Neutrophil (primary cell): ENCODE measurements around the gene RNU5B-1.

Source experiments
- H3K27ac ChIP-seq: fragments of 200-600 bp; sonication (generic); 2 replicates; pipeline ENCODE4 v1.5.1; 2016; ENCODE audit warnings: mild to moderate bottlenecking, moderate library complexity
- H3K27me3 ChIP-seq: fragments of 200-600 bp; sonication (generic); 2 replicates; pipeline ENCODE4 v1.6.0; 2016; ENCODE audit warnings: mild to moderate bottlenecking
- H3K36me3 ChIP-seq: fragments of 200-600 bp; sonication (generic); 2 replicates; pipeline ENCODE4 v1.5.1; 2017
- H3K4me1 ChIP-seq, 2 experiments: fragments of 200-600 bp in 1 of 2; sonication (generic) in 1 of 2; 1 replicate in 1 of 2; 2 replicates in 1 of 2; pipeline versions ENCODE4 v1.5.1 to v1.6.1; 2013 to 2016; ENCODE audit warnings: low read depth in 1 of 2, low read length in 1 of 2, mild to moderate bottlenecking in 1 of 2, moderate library complexity in 1 of 2; ENCODE audit not compliant: control insufficient read depth in 1 of 2, insufficient read depth in 1 of 2
- H3K4me3 ChIP-seq, 2 experiments: fragments of 200-600 bp in 1 of 2; sonication (generic) in 1 of 2; 1 replicate in 1 of 2; 2 replicates in 1 of 2; pipeline ENCODE4 v1.5.1; 2013 to 2016; ENCODE audit warnings: low read depth in 1 of 2, low read length in 1 of 2, mild to moderate bottlenecking in 1 of 2, moderate library complexity in 1 of 2
- H3K9me3 ChIP-seq: fragments of 200-600 bp; sonication (generic); 2 replicates; pipeline ENCODE4 v1.5.1; 2016
- CTCF ChIP-seq: fragments of 200-600 bp; sonication (generic); IDR thresholded peaks from 2 replicates; pipeline ENCODE4 v1.5.1; 2016; ENCODE audit warnings: antibody characterized with exemption

The RNU5B-1 gene

GRCh38 chr15:65329288-65329983 lies 25.0 kb downstream of the RNU5B-1 start:
- H3K4me3 ChIP-seq, result no peak overlapping the region
- H3K36me3 ChIP-seq, result no peaks in the 10 kb centered on the region
- no peaks in the 10 kb centered on the region for H3K9me3 ChIP-seq
- H3K27me3 ChIP-seq, result peaks cover 39% of the 10 kb centered on the region
- TF ChIP-seq CTCF, result no peak
- no peaks in the 10 kb centered on the region for H3K4me1 ChIP-seq
- no peak overlapping the region for H3K27ac ChIP-seq

DNA sequence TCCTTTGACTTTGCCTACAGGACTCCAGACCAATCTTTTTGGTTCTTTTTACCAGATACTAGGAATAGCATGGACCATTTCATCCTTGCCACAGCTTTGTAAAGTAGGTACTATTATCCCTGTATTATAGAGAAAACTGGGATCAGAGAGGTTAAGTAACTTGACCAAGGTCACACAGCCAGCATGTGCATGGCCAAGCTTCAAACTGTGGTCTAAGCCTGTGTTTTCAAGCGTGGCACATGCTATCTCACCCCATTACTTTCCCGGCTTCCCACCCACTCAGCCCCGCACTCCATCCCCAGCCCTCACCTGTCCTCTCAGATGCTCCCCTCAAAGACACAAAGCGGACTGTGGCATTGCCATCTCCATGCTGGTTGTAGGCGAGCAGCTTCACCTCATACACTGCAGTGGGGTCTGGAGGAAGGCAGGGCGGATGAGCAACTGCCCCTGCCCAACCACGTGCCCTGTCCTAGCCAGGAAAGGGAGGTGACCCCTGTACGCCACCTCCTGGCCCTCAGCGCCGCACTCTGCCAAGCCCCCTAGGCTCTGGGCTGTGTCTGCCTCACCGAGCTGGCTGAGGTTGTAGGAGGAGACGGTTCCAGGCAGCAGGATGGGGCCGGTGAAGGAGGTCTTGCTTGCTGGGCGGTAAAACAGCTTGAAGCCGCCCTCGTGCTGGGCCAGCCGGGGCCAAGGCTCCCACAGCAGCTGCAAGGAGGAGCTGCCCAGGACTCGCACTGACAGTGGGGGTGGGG lies 25.7 kb downstream of the RNU5B-1 start:
- Histone ChIP-seq H3K4me3 (no peak overlapping the region), H3K27ac (no peak overlapping the region), H3K9me3 (no peaks in the 10 kb centered on the region), H3K4me1 (no peaks in the 10 kb centered on the region), H3K36me3 (no peaks in the 10 kb centered on the region), H3K27me3 (peaks cover 36% of the 10 kb centered on the region)
- TF ChIP-seq CTCF, result no peak

- H3K27me3 ChIP-seq, result peaks cover 34% of the 10 kb centered on the region
- no peaks in the 10 kb centered on the region for H3K4me1 ChIP-seq
- no peaks in the 10 kb centered on the region for H3K36me3 ChIP-seq
- H3K4me3 ChIP-seq, result no peak overlapping the region
- no peaks in the 10 kb centered on the region for H3K9me3 ChIP-seq
- H3K27ac ChIP-seq, result no peak overlapping the region
- no peak for TF ChIP-seq CTCF
Measured at GRCh38 chr15:65330934-65331645, 26.6 kb downstream of the RNU5B-1 start.

- no peaks in the 10 kb centered on the region for H3K4me1 ChIP-seq
- H3K4me3 ChIP-seq, result no peak overlapping the region
- TF ChIP-seq CTCF, result no peak
- H3K27ac ChIP-seq, result no peak overlapping the region
- no peaks in the 10 kb centered on the region for H3K9me3 ChIP-seq
- H3K27me3 ChIP-seq, result peaks cover 27% of the 10 kb centered on the region
- no peaks in the 10 kb centered on the region for H3K36me3 ChIP-seq
Measured at GRCh38 chr15:65331811-65332210, 27.3 kb downstream of the RNU5B-1 start.

DNA sequence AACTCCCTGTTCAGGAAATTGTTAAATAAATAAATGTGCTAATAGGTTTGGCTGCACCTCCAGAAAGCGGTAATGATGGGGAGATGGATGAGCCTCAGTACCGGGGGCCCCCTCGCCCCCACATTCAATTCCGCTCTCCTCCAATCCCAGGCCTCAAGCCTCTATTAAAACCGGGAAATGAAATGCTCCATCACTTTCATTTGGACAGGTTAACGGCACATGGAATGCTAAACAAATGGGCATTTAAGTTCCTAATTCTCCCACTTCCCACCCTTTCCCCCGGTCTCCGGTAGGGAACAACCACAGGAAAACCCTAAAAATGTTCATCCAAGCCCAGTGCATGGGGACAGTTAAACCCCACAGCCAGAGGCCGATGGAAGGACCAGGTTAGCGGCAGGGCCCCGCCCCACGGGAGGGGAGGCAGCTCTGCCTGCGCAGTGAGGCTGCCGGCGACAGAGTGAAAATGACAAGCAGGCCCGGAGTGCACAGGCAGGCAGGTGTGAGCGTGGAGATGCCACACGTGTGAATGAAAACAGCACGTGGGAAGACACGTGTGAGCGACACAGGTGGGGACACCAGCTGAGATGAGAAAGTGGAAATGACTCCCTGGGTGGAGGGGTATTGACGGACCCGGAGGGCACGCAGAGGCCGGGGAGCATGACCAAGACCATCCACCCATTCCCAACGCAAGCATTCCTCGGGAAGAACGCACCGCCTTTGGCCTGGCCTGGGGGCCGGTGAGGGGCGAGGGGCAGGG lies 28.1 kb downstream of the RNU5B-1 start:
- no peak overlapping the region for H3K27ac ChIP-seq
- H3K4me3 ChIP-seq, result no peak overlapping the region
- H3K4me1 ChIP-seq, result no peaks in the 10 kb centered on the region
- H3K27me3 ChIP-seq, result peaks cover 22% of the 10 kb centered on the region
- no peaks in the 10 kb centered on the region for H3K9me3 ChIP-seq
- no peak for TF ChIP-seq CTCF
- no peaks in the 10 kb centered on the region for H3K36me3 ChIP-seq
